Activated CD4-positive, alpha-beta T cell treated with anti-CD3 and anti-CD28 coated beads, Interleukin-2, amount 50 U/mL, for 16 hours (primary cell): ENCODE measurements around the gene FCGR3A.
"Not testable (repeated sequence)": the region's sequence is repeated elsewhere in the genome, so short reads cannot be mapped to it uniquely, and the experiment has no call there.

Experiments
- DNase-seq: peaks from one replicate; pipeline ENCODE4 v3.0.0-alpha.2; 2020

Gene FCGR3A

GRCh38 chr1:161556143-161556542, 6.5 kb upstream of the FCGR3A start:
- not testable (repeated sequence) for DNase-seq

GRCh38 chr1:161554815-161555417, 5.3 kb upstream of the FCGR3A start:
- DNase-seq: peak; percentile 84

- DNase-seq: not testable (repeated sequence)
Observed at GRCh38 chr1:161554340-161554739, 4.7 kb upstream of the FCGR3A start.

- DNase-seq: not testable (repeated sequence)
Observed at GRCh38 chr1:161553631-161554030, 4.0 kb upstream of the FCGR3A start.

GRCh38 chr1:161550942-161551341, 1.3 kb upstream of the FCGR3A start:
- not testable (repeated sequence) for DNase-seq

- DNase-seq: not testable (repeated sequence)
Observed at GRCh38 chr1:161548749-161549406, 740 bp downstream of the FCGR3A start.

- DNase-seq: not testable (repeated sequence)
Observed at GRCh38 chr1:161547995-161548741, 1.4 kb downstream of the FCGR3A start.

- DNase-seq: peak; percentile 56
Observed at GRCh38 chr1:161545005-161545731, 4.5 kb downstream of the FCGR3A start.

- not testable (repeated sequence) for DNase-seq
Observed at GRCh38 chr1:161543125-161543524, 6.5 kb downstream of the FCGR3A start.

- DNase-seq: peak; percentile 90
Observed at GRCh38 chr1:161542091-161542559, 7.5 kb downstream of the FCGR3A start.

- DNase-seq: not testable (repeated sequence)
Observed at GRCh38 chr1:161540570-161540960, 9.1 kb downstream of the FCGR3A start.

GRCh38 chr1:161539731-161540569, 9.7 kb downstream of the FCGR3A start:
- DNase-seq: peak; percentile 96

GRCh38 chr1:161538925-161539479, 10.6 kb downstream of the FCGR3A start:
- DNase-seq: not testable (repeated sequence)

- not testable (repeated sequence) for DNase-seq
Observed at GRCh38 chr1:161537068-161537669, 12.4 kb downstream of the FCGR3A start.

- DNase-seq: not testable (repeated sequence)
Observed at GRCh38 chr1:161532644-161533567, 16.7 kb downstream of the FCGR3A start.

GRCh38 chr1:161531986-161532643, 17.5 kb downstream of the FCGR3A start:
- no peak for DNase-seq

GRCh38 chr1:161530671-161531641, 18.7 kb downstream of the FCGR3A start:
- DNase-seq: peak; percentile 96

- peak; percentile 82 for DNase-seq
Observed at GRCh38 chr1:161530158-161530557, 19.5 kb downstream of the FCGR3A start.
